Choroid plexus epithelial cell (primary cell): ENCODE results near the gene EXOC5.

Experiments used
- DNase-seq: peaks from one replicate; pipeline ENCODE4 v3.0.0-alpha.2; 2010; ENCODE audit warnings: low read depth
- H3K4me3 ChIP-seq: 2 replicates; pipeline ENCODE4 v1.5.1; 2011; ENCODE audit warnings: low read depth, mild to moderate bottlenecking, control low read depth, low read length, moderate library complexity
- CTCF ChIP-seq: conservative IDR thresholded peaks from 2 replicates; pipeline ENCODE4 v1.5.1; 2011; ENCODE audit warnings: low read depth, mild to moderate bottlenecking, control low read depth, inconsistent platforms, low read length, moderate library complexity

The EXOC5 gene

GRCh38 chr14:57268161-57269069, at the start of gene EXOC5, which contains the start of gene AP5M1:
Gene EXOC5 (minus strand): TSS chr14:57268905. CDS start chr14:57268648, 257 bp downstream.
Gene AP5M1 (plus strand): TSS chr14:57268971. CDS start chr14:57269315, 344 bp downstream.
- DNase-seq, result peak; percentile 92
- TF ChIP-seq CTCF, result peak; percentile 17
- peak within 1 kb of the TSS; percentile 83 for H3K4me3 ChIP-seq

GRCh38 chr14:57317248-57317833, 48.6 kb upstream of the EXOC5 start:
- no peak overlapping the region for H3K4me3 ChIP-seq
- peak; percentile 90 for DNase-seq
- TF ChIP-seq CTCF, result peak; percentile 95

- no peak for DNase-seq
- no peak for TF ChIP-seq CTCF
- no peak overlapping the region for H3K4me3 ChIP-seq
Observed at GRCh38 chr14:57314396-57315089, 45.8 kb upstream of the EXOC5 start.

- no peak overlapping the region for H3K4me3 ChIP-seq
- TF ChIP-seq CTCF, result no peak
- DNase-seq, result peak; percentile 20
Observed at GRCh38 chr14:57302883-57303282, 34.2 kb upstream of the EXOC5 start.

- H3K4me3 ChIP-seq, result no peak overlapping the region
- TF ChIP-seq CTCF, result no peak
- no peak for DNase-seq
Observed at GRCh38 chr14:57299511-57299910, 30.8 kb upstream of the EXOC5 start.

- TF ChIP-seq CTCF, result no peak
- H3K4me3 ChIP-seq, result no peak overlapping the region
- no peak for DNase-seq
Observed at GRCh38 chr14:57297852-57298251, 29.1 kb upstream of the EXOC5 start.
